GM04504 (cell line): ENCODE results near the gene EMILIN1.
"Not testable (repeated sequence)": the region's sequence is repeated elsewhere in the genome, so short reads cannot be mapped to it uniquely, and the experiment has no call there.

ENCODE experiments used
- DNase-seq: peaks from one replicate; pipeline ENCODE4 v3.0.0-alpha.2; 2012; ENCODE audit warnings: low read depth

The EMILIN1 gene

DNA sequence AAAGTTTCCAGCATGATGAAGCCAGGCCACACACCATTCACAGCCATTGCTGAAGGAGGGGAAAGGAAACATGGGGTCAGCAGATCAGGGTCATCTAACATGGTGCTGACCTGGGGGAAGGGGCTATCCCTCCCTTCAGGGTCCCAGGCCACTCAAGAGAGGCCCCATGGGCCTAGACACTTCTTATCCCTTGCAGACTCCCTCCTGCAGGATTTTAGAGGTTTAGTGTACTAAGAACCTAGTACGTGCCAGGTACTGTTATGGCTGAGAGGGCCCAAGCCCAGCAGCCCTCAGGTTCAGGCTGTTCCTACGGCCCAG, 17.0 kb downstream of the EMILIN1 start:
- no peak for DNase-seq

GRCh38 chr2:27095745-27096651, 17.6 kb downstream of the EMILIN1 start:
- DNase-seq: no peak

GRCh38 chr2:27096748-27097297, 18.4 kb downstream of the EMILIN1 start:
- DNase-seq: no peak

DNA sequence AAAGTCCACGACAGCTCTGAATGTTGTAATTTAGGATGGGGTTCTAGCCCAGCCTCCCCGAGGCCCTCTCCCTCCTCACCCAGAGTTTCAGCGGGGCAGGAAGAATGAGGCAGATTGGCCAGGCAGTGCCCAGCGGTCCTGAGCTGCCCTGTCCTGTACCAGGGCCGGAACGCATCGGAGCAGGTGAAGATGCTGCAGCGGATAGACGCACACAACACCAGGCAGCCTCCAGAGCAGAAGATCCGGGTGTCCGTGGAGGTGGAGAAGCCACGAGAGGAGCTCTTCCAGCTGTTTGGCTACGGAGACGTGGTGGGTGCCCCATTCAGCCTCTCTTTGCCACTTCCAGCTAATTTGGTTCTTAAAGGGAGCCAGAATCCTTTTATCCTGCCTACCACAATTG, 18.9 kb downstream of the EMILIN1 start:
- no peak for DNase-seq

- no peak for DNase-seq
These were observed 21.0 kb downstream of the EMILIN1 start for GRCh38 chr2:27099334-27099955.

GRCh38 chr2:27100036-27100435, 21.6 kb downstream of the EMILIN1 start:
- DNase-seq: no peak

DNA sequence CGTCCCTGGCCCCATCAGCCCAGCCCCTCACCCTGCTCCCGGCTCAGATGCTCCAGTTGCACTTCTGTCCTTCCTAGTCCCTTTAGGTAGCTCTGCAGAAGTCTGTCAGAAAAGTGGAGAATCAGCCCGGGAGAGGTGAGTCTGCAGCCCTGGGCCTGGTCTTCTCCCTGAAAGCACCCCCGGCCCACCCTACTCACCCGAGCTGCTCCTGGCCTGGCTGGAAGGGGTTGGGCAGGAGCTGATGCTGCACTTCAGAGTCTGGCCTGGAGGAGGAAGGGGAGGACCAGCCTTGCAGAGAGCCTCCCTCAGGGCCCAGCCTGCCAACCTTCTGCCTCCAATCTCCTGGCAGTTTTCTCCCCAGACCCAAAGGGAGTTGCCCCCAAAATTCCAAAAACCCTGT, 23.9 kb downstream of the EMILIN1 start:
- DNase-seq: no peak

- DNase-seq: no peak
These were observed 27.6 kb downstream of the EMILIN1 start for GRCh38 chr2:27105981-27106380.

GRCh38 chr2:27108221-27108620, 29.8 kb downstream of the EMILIN1 start:
- DNase-seq: no peak

- DNase-seq: no peak
These were observed 30.7 kb downstream of the EMILIN1 start for GRCh38 chr2:27109083-27109482.

DNA sequence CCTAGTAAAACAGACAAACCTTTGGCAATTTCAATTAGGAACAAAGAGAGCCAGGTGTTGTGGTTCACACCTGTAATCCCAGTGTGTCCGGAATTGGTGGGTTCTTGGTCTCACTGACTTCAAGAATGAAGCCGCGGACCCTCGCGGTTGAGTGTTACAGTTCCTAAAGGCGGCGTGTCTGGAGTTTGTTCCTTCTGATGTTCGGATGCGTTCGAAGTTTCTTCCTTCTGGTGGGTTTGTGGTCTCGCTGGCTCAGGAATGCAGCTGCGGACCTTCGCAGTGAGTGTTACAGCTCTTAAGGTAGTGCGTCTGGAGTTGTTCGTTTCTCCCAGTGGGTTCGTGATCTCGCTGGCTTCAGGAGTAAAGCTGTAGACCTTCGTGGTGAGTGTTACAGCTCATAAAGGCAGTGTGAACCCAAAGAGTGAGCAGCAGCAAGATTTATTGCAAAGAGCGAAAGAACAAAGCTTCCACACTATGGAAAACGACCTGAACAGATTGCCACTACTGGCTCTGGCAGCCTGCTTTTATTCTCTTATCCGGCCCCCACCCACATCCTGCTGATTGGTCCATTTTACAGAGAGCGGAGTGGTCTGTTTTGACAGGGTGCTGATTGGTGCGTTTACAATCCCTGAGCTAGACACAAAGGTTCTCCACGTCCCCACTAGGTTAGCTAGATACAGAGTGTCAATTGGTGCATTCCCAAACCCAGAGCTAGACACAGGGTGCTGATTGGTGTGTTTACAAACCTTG, 32.4 kb downstream of the EMILIN1 start:
- DNase-seq: not testable (repeated sequence)

DNA sequence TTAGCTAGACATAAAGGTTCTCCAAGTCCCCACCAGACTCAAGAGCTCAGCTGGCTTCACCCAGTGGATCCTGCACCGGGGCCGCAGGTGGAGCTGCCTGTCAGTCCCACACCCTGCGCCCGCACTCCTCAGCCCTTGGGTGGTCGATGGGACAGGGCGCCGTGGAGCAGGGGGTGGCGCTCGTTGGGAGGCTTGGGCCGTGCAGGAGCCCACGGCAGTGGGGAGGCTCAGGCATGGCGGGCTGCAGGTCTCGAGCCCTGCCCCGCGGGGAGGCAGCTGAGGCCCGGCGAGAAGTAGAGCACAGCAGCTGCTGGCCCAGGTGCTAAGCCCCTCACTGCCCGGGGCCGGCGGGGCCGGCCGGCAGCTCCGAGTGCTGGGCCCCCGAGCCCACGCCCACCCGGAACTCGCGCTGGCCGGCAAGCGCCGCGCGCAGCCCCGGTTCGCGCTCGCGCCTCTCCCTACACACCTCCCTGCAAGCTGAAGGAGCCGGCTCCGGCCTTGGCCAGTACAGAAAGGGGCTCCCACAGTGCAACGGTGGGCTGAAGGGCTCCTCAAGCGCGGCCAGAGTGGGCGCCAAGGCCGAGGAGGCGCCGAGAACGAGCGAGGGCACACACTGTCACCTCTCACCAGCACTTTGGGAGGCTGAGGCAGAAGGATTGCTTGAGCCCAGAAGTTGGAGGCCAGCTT, 33.1 kb downstream of the EMILIN1 start:
- not testable (repeated sequence) for DNase-seq

DNA sequence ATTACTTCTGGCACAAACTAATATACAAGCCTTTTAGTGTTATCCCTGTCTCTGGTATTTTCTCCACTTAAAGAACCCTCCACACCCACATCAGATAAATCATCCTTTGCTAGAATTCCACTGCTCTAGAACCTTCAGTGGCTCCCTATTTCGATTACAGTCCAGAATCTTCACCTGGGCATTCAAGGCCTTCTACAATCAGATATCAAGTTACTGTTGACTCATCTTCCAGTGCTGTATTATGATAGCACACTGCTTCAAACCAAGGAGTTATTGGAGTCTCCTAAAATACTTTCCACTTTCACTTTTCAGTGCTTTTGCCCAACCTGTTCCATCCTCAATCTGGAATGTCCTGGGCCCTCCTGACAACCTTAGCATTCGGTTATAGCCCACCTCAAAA, 37.1 kb downstream of the EMILIN1 start:
- DNase-seq: no peak

- no peak for DNase-seq
These were observed 39.6 kb downstream of the EMILIN1 start for GRCh38 chr2:27117995-27118524.

- DNase-seq: no peak
These were observed 40.3 kb downstream of the EMILIN1 start, which contains the start of gene CGREF1 for GRCh38 chr2:27118525-27119329. Gene CGREF1 (minus strand): TSS chr2:27119128. CDS start chr2:27104366, 14,762 bp downstream.

DNA sequence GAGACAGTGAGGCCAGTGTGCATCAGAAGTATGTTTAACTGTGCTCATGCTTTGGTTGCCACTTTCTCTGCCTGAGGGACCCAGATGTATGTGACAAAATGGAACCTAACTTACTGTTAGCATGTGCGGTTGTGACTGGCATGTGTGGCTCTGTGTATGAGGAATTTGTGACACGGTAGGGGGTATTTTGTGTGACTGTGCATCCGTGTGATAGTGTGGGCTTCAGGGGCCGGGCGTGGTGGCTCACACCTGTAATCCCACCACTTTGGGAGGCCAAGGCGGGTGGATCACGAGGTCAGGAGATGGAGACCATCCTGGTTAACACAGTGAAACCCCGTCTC, 40.9 kb downstream of the EMILIN1 start:
- not testable (repeated sequence) for DNase-seq

DNA sequence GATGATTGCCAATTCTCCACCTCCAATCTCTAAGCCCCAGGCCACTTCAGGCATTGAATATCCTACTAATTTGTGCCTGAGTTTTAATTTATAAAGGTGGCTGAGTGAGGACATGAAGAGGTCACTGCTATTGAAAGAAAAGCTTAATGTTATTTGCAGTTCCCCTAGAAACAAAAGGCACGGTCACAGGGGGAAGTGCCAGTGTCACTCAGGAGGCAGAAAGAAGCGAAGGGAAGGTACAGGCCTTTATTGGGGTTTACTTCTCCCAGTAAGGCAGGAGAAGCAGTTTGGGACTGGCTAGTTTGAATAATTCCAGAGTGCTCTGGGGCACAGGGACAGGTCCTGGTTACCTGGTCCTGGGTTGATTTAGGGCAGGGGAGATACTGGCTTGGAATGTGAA, 43.5 kb downstream of the EMILIN1 start:
- DNase-seq: no peak

GRCh38 chr2:27122791-27123190, 44.4 kb downstream of the EMILIN1 start:
- no peak for DNase-seq

GRCh38 chr2:27123302-27124150, 45.1 kb downstream of the EMILIN1 start, which contains the start of gene ABHD1:
Gene ABHD1 (plus strand): TSS chr2:27123815. CDS start chr2:27123949, 134 bp downstream.
- no peak for DNase-seq

GRCh38 chr2:27125104-27125503, 46.7 kb downstream of the EMILIN1 start:
- DNase-seq: no peak
